CMK (cell line): ENCODE results near the gene FBXO3.
"Not testable (repeated sequence)": the region's sequence is repeated elsewhere in the genome, so short reads cannot be mapped to it uniquely, and the experiment has no call there.

Source experiments
- DNase-seq: peaks from one replicate; pipeline ENCODE4 v3.0.0-alpha.2; 2010; ENCODE audit warnings: low read depth

FBXO3 gene

GRCh38 chr11:33773987-33774735, at the start of gene FBXO3:
Gene FBXO3, minus strand, starts transcription at chr11:33774520. Its CDS starts 23 bp downstream, at chr11:33774497.
- peak; percentile 26 for DNase-seq

- not testable (repeated sequence) for DNase-seq
Measured at GRCh38 chr11:33822981-33823380, 48.7 kb upstream of the FBXO3 start.

- DNase-seq: no peak
Measured at GRCh38 chr11:33819278-33820035, 45.1 kb upstream of the FBXO3 start.

GRCh38 chr11:33808228-33808828, 34.0 kb upstream of the FBXO3 start:
- DNase-seq: peak; percentile 50

GRCh38 chr11:33804471-33804870, 30.2 kb upstream of the FBXO3 start:
- DNase-seq: no peak

- DNase-seq: no peak
Measured at GRCh38 chr11:33802194-33802950, 28.1 kb upstream of the FBXO3 start.

GRCh38 chr11:33801821-33802193, 27.5 kb upstream of the FBXO3 start:
- no peak for DNase-seq

- DNase-seq: no peak
Measured at GRCh38 chr11:33797879-33798278, 23.6 kb upstream of the FBXO3 start.

- DNase-seq: no peak
Measured at GRCh38 chr11:33790040-33790439, 15.7 kb upstream of the FBXO3 start.

GRCh38 chr11:33788095-33788494, 13.8 kb upstream of the FBXO3 start:
- DNase-seq: not testable (repeated sequence)

GRCh38 chr11:33787076-33787475, 12.8 kb upstream of the FBXO3 start:
- DNase-seq: no peak

- DNase-seq: no peak
Measured at GRCh38 chr11:33785609-33786008, 11.3 kb upstream of the FBXO3 start.

- DNase-seq: no peak
Measured at GRCh38 chr11:33779849-33780528, 5.7 kb upstream of the FBXO3 start.

GRCh38 chr11:33778675-33779074, 4.4 kb upstream of the FBXO3 start:
- no peak for DNase-seq

GRCh38 chr11:33777906-33778305, 3.6 kb upstream of the FBXO3 start:
- no peak for DNase-seq

- no peak for DNase-seq
Measured at GRCh38 chr11:33775832-33776470, 1.6 kb upstream of the FBXO3 start.

GRCh38 chr11:33775467-33775807, 1.1 kb upstream of the FBXO3 start:
- DNase-seq: no peak

GRCh38 chr11:33774736-33775466, 581 bp upstream of the FBXO3 start:
- DNase-seq: no peak

GRCh38 chr11:33773404-33773986, 825 bp downstream of the FBXO3 start:
- no peak for DNase-seq

- DNase-seq: no peak
Measured at GRCh38 chr11:33772870-33773269, 1.4 kb downstream of the FBXO3 start.
